GM21717 (cell line): ENCODE results near the gene RARS1.

Source experiments
- ATAC-seq: cut with Tn5 transposase; IDR thresholded peaks from one replicate; pipeline ENCODE4 v1.9.1; 2021; ENCODE audit warnings: mild to moderate bottlenecking, moderate library complexity; ENCODE audit not compliant: unreplicated experiment

The RARS1 gene

DNA sequence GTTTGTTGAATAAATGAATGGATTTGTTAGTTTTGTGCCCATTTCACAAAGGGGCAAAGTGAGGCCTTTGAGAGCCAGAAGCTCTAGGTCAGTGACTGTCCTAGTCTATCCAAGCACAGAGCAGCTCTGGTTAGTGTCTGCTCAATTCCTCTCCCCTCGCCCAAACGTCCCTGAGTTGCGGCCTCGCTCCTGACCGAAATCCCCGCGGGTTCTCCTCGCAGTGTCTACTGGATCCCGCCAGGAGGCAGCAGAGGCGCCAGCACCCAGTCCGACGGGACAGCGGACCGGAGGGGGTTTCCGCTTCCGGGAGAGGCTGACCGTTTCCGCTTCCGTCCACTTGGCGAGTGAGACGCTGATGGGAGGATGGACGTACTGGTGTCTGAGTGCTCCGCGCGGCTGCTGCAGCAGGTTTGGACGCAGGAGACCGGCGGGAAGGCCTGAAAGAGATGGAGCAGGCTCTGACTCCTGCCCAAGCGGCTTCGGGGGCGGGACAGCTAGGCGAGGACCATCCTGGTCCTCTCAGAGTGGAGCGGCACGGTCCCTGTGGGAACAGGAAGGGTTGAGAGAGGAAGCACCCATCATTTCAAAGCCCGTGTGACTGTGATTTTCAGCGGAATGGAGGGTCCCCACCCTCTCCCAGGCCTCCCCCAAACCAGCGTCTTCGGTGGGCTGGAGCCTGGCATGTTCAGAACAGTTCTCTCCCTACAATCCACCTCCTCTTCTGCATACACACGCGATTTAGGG, at the start of gene RARS1:
Gene RARS1 (plus strand): TSS at position 336 of the 744 bp plus-strand sequence. CDS start 28 bp downstream, at position 364.
- peak; percentile 75 for ATAC-seq

DNA sequence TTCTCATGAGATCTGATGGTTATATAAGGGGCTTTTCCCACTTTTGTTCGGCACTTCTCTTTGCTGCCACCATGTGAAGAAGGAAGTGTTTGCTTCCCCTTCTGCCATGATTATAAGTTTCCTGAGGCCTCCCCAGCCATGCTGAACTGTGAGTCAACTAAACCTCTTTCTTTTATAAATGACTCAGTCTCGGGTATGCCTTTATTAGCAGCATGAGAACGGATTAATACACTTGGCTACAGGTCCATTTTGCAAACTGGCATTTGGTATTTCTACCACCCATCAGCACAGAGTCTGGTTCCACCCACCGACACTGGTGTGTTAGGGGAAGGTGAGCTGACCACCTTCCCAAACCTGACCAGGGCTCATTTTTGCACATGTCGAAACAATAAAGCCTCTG, 47.9 kb upstream of the RARS1 start:
- ATAC-seq: no peak

DNA sequence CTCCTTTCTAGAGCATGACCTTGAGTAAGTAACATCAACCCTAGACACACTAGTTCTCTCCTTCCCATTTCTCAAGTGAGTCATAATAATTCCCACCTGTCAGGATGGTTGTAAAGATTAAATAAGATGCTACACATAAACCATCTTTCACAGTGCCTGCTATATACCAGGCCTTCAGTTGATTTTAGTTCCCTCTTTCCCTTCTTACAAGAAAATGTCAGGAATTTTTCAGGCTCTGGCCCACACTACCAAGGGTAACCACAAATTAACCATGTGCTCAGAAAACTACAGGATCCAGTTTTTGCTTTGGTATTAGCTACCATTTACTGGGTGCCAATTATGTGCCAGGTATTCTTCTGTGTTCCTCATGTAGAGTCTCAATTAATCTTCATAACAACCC, 42.7 kb upstream of the RARS1 start:
- no peak for ATAC-seq

DNA sequence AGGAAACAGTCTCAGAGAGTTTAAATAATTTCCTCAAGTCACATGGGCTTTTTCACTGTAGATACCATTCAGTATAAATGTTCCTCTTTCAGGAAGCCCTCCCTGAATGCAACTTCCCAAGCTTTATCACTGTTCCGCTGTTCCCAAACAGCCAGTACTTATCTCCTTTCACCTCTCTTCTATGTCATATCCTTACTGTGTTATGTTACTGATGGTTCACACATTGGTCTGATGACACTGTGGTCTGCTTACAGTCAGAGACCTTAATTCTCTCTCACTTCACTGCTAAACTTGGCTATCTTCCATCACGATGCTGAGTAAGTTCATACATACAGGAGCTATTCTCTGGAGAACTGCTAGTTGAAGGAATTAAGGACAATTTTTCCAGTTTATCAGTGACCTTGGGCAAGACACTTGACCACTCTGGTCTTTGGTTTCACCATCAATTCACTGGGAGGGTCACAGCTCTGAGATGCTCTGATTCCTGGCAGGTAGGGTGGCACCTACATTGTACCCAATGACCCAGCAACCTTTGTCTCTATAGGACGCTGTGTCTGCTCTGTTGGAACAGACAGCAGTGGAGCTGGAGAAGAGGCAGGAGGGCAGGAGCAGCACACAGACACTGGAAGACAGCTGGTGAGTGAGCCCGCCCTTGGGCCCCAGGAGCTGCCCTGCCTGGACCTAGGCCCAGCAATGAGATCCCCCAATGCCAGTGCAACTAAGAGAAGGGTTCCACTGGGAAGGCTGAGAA, 42.1 kb upstream of the RARS1 start:
- ATAC-seq: no peak

DNA sequence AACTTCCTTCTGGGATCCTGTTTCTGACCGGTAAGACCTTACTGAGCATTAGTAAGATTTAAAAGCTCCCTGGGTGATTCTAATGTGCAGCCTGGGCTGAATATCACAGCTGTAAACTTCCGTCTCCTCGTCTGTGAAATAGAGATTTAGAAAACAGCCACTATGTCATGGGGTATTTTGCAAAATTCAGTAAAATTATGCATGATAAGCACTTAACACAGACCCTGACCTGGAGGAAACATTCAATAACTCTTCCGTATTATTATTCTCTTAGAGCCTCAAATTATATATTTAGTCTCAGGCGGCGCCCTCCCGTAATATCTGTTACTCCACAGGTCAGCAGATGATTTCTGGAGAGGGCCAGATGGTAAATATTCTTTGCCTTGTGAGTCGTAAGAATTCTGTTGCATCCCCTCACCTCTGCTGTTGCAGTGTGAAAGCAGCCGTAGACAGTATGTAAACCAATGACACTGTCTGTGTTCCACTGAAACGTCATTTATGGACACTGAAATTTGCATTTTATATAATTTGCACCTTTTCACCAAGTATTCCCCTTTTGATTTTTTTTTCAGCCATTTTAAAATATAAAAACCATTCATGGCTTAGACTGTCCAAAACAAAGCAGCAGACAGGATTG, 39.2 kb upstream of the RARS1 start:
- no peak for ATAC-seq

DNA sequence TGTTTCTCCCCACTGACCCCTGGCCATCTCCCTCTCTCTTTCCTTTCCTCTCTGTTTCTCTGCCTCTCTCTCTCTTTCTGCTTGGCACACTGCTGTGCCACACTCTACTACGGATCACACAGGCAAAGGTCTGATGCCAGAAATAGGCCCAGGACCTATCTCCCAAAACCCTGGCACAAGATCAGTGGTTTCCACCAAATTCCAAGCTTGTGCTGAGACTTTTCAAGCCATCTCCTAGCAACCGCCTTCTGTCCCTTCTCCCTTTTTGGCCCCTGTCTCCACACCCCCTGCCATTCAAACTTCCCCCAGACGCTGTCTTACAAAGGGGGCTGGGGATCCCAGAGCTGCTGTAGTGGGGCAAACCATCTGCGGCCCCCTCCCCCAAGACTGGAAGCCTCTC, 38.5 kb upstream of the RARS1 start:
- ATAC-seq: no peak

DNA sequence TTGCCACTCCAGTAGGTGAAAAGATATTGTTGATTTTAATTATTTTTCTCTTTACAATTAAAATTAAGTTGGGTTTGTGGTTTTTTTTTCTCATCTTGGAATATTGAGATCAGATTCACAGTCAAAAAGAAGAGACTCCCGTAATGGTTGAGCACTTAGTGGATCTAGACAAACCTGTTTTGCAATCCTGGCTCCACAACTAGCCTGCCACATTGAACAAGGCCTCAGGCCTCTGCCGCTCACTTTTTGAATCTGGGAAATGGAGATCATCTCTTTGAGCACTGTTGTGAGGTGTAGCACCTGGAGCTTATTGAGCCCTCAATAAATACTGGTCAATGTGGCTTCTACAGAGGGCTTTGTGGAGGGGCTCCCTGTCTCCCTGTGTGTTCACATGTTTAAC, 37.1 kb upstream of the RARS1 start:
- no peak for ATAC-seq

DNA sequence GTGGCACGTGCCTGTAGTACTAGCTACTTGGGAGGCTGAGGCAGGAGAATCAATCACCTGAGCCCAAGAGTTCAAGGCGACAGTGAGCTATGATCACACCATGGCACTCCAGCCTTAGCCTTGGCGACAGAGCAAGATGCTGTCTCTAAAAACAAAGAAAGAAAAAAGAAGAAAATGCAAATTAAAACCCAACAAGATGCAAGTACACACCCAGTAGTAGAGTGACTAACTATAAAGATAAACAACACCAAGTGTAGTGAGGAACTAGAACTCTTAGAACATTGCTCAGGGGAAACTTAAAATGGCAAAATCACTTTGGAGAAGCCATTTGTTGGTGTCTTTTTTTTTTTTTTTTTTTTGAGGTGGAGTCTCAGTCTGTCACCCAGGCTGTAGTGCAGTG, 34.7 kb upstream of the RARS1 start:
- no peak for ATAC-seq

DNA sequence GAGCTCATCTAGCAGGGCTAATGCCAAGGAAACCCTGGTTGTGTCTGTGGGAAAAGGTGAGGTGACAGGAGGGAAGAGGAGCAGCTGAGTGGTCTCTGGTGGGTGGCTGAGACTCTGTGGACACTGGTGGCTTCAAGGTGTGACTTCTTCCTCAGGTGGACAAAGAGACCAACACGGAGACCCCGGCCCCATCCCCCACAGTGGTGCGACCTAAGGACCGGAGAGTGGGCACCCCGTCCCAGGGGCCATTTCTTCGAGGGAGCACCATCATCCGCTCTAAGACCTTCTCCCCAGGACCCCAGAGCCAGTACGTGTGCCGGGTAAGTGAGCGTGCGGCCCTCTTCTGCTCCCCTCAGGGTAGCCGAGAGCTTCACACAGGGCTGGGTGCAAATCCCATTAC, 31.1 kb upstream of the RARS1 start:
- ATAC-seq: no peak

DNA sequence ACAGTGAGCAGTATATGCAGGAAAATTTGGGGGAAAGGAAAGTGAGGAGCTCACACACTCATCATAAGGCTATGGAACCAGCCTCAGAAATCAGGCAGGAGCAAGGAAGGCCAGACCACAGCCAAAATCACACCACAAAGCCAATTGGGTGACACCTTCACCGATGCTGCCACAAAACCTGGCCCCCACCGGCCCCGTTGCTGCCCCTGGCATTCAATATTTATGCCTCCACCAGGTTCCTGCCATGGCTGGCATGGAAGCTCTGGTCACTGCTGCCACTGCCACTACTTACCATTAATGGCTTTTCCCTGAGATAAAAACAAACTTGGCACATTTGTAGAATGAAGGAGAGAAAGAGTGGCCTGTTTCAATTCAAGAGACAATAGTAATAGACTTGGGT, 28.7 kb upstream of the RARS1 start:
- no peak for ATAC-seq

DNA sequence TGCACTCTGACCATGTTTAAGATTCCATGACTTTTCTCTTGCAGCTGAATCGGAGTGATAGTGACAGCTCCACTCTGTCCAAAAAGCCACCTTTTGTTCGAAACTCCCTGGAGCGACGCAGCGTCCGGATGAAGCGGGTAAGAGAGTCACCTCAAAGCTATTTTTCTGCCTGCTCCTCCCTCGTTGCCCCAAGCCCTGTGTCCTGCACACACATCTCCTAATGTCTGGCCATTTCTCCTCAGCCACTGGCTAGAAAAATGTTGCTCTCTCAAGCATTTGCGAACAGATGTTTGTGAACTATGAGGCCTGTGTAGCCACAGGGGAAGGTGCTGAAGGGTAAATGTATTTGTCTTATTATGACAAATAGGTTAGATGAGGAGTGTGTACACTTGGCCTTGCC, 25.7 kb upstream of the RARS1 start:
- ATAC-seq: no peak

DNA sequence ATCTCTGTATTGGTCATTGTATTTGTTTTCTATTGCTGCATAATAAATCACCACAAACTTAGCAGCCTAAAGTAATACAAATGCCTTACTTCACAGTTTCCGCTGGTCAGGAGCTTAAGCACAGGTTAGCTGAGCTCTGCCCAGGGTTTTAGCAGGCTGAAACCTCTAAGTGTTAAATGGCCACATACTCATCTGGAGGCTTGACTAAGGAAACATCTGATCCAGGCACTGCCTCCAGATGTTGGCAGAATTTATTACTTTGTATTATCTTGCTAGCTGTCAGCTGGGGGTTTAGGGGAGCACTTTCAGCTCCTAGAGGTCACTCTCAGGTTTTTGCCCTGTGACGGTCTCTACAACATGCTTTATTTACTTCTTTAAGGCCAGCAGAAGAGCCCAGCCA, 23.2 kb upstream of the RARS1 start:
- no peak for ATAC-seq

DNA sequence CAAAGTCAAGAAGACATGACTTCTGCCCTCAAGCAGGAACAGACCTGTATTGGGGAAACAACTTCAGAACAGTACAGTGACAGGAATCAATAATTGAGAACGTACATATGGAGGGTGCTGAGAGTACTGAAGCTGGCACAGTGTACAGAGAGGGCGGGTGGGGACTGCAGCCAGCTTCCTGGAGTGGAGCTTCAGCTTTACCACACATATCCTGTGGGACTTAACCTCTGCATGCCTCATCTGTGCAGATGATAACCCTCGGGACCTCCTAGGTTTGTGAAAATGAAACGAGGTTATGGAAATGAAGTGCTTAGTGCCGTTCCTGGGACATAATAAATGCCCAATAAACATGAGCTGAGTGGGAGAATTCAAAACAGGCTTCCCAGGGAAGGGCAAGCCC, 22.1 kb upstream of the RARS1 start:
- ATAC-seq: no peak

DNA sequence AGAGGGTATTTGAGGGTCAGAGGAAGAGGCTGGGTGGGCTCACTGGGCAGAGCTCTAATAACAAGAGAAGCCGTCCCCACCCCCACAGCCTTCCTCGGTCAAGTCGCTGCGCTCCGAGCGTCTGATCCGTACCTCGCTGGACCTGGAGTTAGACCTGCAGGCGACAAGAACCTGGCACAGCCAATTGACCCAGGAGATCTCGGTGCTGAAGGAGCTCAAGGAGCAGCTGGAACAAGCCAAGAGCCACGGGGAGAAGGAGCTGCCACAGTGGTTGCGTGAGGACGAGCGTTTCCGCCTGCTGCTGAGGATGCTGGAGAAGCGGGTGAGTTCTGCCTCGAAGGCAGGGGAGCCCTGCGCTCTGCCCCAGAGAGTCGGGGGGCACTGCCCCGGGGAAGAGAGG, 21.6 kb upstream of the RARS1 start:
- ATAC-seq: no peak

DNA sequence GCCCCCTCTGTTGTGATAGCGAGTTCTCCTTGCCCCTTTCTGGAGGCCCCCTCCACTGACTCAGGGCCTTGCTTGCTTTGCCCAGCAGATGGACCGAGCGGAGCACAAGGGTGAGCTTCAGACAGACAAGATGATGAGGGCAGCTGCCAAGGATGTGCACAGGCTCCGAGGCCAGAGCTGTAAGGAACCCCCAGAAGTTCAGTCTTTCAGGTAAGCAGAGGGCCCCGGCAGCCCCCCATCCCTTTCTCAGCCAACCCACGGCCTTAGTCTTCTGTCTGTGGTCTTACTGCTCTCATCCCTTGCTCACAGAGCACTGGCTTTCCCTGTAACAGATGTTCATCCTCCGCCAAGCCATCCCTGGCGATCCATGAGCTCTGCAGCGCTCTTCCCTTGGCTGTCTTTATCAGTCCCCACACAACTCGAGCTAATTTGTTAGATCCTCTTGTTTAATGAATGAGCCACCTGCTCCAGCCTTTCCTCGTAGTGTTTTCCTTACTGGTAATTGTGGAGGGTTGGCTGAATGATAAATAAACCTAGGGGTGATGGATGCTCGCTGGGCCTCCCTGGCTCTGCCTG, 18.4 kb upstream of the RARS1 start:
- ATAC-seq: no peak

DNA sequence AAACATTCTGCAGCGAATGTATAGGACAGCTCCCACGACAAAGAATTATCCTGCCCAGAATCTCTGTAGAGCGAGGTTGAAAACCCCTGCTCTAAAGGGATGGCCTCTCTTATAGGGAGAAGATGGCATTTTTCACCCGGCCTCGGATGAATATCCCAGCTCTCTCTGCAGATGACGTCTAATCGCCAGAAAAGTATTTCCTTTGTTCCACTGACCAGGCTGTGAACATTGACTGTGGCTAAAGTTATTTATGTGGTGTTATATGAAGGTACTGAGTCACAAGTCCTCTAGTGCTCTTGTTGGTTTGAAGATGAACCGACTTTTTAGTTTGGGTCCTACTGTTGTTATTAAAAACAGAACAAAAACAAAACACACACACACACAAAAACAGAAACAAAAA, 17.4 kb upstream of the RARS1 start:
- no peak for ATAC-seq

DNA sequence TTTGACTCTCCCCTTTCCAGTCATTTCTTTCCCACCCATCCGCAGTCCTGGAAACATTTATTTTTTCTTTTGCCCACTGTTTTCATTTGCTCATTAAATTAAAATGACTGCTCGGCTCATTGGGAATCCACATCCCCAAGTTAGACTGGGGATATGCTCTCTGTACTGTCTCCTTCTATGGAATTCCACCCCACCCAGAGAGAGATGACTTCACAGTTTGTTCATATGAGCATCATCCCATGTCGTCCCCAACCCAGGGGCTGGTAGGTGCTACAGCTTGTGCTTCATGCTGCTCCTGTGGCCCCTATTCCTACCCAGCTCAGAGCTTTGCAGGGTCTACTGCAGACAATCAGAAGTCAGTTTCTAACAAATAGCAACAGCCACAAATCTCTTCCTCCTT, 16.5 kb upstream of the RARS1 start:
- ATAC-seq: no peak

DNA sequence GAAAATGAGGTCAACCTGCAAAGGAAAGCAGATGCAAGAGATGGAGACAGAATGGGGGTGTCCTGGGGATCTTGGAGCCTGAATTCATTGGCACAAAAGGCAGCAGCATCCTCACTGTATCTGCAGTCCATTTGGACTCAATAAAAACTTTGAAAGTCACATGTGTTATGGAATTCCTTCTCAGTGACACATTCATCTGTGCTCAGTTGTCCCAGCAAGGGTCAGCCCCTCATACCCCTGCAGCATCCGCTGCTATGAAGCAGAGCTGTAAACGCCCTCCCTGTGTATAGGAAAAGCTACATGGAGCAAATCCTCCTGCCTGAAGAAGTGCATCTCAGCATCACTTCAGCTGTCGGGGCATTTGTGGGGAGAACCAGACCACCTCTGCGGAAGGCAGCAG, 14.5 kb upstream of the RARS1 start:
- no peak for ATAC-seq

DNA sequence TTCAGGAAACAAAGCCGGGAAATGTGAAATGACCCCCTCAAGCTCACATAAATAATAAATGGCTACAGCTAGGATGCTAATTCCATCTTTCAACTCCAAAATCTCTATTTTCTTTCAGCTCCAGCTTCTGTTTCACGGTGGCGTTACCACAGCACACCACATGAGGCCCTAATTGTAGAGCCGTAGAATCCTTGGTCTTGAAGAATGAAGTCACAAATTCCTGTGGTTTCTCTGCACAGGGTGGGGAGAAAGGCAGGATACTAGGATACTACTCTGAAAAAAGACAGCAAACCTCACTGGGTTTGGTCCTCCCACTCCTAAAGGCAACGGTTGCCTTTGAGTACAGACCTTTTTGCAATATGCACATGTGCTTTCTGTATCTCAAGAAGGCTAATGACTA, 13.9 kb upstream of the RARS1 start:
- ATAC-seq: no peak

DNA sequence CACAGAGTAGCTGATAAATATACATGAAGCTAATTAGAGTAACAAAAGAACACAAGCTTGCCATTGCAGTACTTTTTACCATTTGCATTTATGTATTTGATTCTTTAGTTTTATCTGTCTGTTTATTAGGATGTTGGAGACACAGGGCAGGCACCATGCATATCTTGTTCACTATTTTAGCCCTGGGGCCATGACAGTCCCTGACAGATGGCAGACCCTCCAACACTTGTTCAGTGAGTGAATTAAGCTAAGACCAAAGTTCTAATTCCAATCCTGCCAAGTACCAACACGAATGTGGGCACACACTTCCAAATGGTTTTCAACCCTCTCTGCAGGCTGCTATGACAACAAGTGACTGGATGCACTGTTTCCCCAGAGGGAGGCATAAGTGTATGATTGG, 12.0 kb upstream of the RARS1 start:
- no peak for ATAC-seq

DNA sequence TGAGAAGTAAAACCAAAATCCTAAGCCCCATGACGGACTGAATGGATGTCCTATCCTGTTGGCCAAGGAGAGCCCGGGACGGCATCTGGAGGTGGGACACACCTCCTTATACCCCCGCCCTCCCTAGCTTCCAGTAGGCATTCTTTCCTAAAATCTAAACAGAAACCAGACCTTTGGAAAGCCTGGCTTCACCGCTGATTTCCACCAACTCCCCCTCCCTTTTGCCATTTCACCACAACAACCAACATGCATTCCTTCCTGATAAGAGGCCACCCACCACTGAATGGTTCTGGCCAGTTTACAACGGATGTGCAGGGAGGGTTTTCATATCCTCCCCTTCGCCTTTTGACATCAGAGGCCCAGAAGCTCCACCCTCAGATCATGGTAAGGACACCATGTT, 9.2 kb upstream of the RARS1 start:
- ATAC-seq: no peak

DNA sequence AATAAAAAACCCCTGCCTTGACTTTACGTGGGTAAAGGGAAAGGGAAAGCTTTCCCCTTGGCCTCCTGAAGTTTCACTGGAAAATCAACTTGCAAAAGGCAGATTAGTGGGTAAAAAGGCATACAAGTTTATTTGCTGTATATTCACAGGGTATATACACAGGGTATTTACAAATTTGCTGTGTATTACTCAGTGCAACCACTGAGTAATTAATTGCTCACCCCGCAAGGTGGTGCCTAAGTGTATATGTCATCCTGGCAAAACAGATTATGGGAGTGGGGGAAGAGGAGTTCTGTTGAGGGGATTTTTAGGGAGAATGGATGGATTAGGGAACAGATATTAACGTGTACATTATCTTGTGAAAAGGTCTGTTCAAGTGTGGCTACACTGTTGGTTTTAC, 7.1 kb upstream of the RARS1 start:
- no peak for ATAC-seq
